Liver (tissue), 9 donors: Measurements from ENCODE around the gene CSNK1G3. TPM values are rescaled to one million over a fixed set of nuclear protein-coding genes. Genes with fewer than 3 reads are reported as not detected.

Experiments
- DNase-seq: peaks from one replicate; pipeline ENCODE4 v3.0.0-alpha.2; 2017; ENCODE audit warnings: low spot score
- H3K27ac ChIP-seq, 2 donors: one replicate each; pipeline ENCODE4 v1.7.0; 2013; ENCODE audit warnings: inconsistent platforms in 2 of 2, low read length in 2 of 2, control low read depth in 1 of 2, low read depth in 1 of 2, mild to moderate bottlenecking in 1 of 2
- H3K27me3 ChIP-seq, 4 donors: one replicate each; pipeline versions ENCODE4 v1.6.1 to v1.7.0; 2013; ENCODE audit warnings: low read length in 3 of 4, inconsistent platforms in 1 of 4, mild to moderate bottlenecking in 1 of 4, moderate library complexity in 1 of 4; ENCODE audit not compliant: control insufficient read depth in 4 of 4, insufficient read depth in 4 of 4
- H3K36me3 ChIP-seq, 4 donors: one replicate each; pipeline versions ENCODE4 v1.6.1 to v1.7.0; 2013; ENCODE audit warnings: low read length in 3 of 4, mild to moderate bottlenecking in 3 of 4, low read depth in 1 of 4, moderate library complexity in 1 of 4; ENCODE audit not compliant: control insufficient read depth in 4 of 4, insufficient read depth in 3 of 4
- H3K4me1 ChIP-seq, 4 donors: one replicate each; pipeline versions ENCODE4 v1.6.1 to v1.7.0; 2013; ENCODE audit warnings: low read length in 3 of 4, mild to moderate bottlenecking in 3 of 4, moderate library complexity in 1 of 4; ENCODE audit not compliant: control insufficient read depth in 4 of 4, insufficient read depth in 4 of 4
- H3K4me3 ChIP-seq, 3 donors: one replicate each; pipeline versions ENCODE4 v1.6.1 to v1.7.0; 2013; ENCODE audit warnings: low read length in 3 of 3, control low read depth in 1 of 3, low read depth in 1 of 3, mild to moderate bottlenecking in 1 of 3
- H3K9ac ChIP-seq, 2 donors: one replicate each; pipeline ENCODE4 v1.7.0; 2013; ENCODE audit warnings: low read length in 2 of 2, mild to moderate bottlenecking in 2 of 2, moderate library complexity in 2 of 2, control low read depth in 1 of 2, low read depth in 1 of 2
- H3K9me3 ChIP-seq, 4 donors: one replicate each; pipeline versions ENCODE4 v1.6.1 to v1.7.0; 2013; ENCODE audit warnings: low read length in 3 of 4; ENCODE audit not compliant: control insufficient read depth in 4 of 4
- ATF3 ChIP-seq: IDR thresholded peaks from 2 replicates; pipeline ENCODE4 v1.6.1; 2016; ENCODE audit warnings: antibody characterized with exemption
- EGR1 ChIP-seq, 2 donors: IDR thresholded peaks; 2 replicates each; pipeline ENCODE4 v1.6.1; 2016 to 2018; ENCODE audit warnings: antibody characterized with exemption in 2 of 2, low read depth in 2 of 2
- FOXA1 ChIP-seq: IDR thresholded peaks from 2 replicates; pipeline ENCODE4 v1.6.1; 2016; ENCODE audit warnings: antibody characterized with exemption
- FOXA2 ChIP-seq: IDR thresholded peaks from 2 replicates; pipeline ENCODE4 v1.6.1; 2016; ENCODE audit warnings: antibody characterized with exemption
- GABPA ChIP-seq, 2 donors: IDR thresholded peaks in 1 of 2; conservative IDR thresholded peaks in 1 of 2; 2 replicates each; pipeline ENCODE4 v1.6.1; 2016; ENCODE audit warnings: antibody characterized with exemption in 2 of 2, mild to moderate bottlenecking in 1 of 2, moderate library complexity in 1 of 2
- HNF4A ChIP-seq, 2 donors: conservative IDR thresholded peaks; 2 replicates each; pipeline ENCODE4 v1.6.1; 2016; ENCODE audit warnings: antibody characterized with exemption in 2 of 2, mild to moderate bottlenecking in 2 of 2
- HNF4G ChIP-seq: IDR thresholded peaks from 2 replicates; pipeline ENCODE4 v1.6.1; 2016; ENCODE audit warnings: antibody characterized with exemption
- JUND ChIP-seq, 2 donors: IDR thresholded peaks; 2 replicates each; pipeline ENCODE4 v1.6.1; 2016; ENCODE audit warnings: antibody characterized with exemption in 2 of 2
- NR2F2 ChIP-seq: IDR thresholded peaks from 2 replicates; pipeline ENCODE4 v1.6.1; 2016; ENCODE audit warnings: antibody characterized with exemption
- RAD21 ChIP-seq, 2 donors: IDR thresholded peaks; 2 replicates each; pipeline ENCODE4 v1.6.1; 2016; ENCODE audit warnings: antibody characterized with exemption in 2 of 2, mild to moderate bottlenecking in 2 of 2
- RXRA ChIP-seq, 2 donors: IDR thresholded peaks; 2 replicates each; pipeline ENCODE4 v1.6.1; 2017 to 2018; ENCODE audit warnings: antibody characterized with exemption in 2 of 2, mild to moderate bottlenecking in 1 of 2
- SP1 ChIP-seq: IDR thresholded peaks from 2 replicates; pipeline ENCODE4 v1.6.1; 2018; ENCODE audit warnings: antibody characterized with exemption, mild to moderate bottlenecking
- TAF1 ChIP-seq: conservative IDR thresholded peaks from 2 replicates; pipeline ENCODE4 v1.6.1; 2016; ENCODE audit warnings: antibody characterized with exemption, mild to moderate bottlenecking
- YY1 ChIP-seq: IDR thresholded peaks from 2 replicates; pipeline ENCODE4 v1.6.1; 2016; ENCODE audit warnings: antibody characterized with exemption, mild to moderate bottlenecking
- WGBS: extraction: QIAGEN DNeasy Blood & Tissue Kit; methylation state at CpG from one replicate; pipeline ENCODE4 v1.1.7; 2013; 5-methylcytosine and 5-hydroxymethylcytosine counted together
- polyA plus RNA-seq, 2 donors: library from polyadenylated mRNA; stranded (reverse) in 1 of 2; unstranded in 1 of 2; fragments of 200-250 nt in 1 of 2; fragments of >200 nt in 1 of 2; fragmentation: Nextera tagmentation in 1 of 2; extraction: Ambion mirVana in 1 of 2; gene quantifications; one replicate each; pipeline versions ENCODE4 v1.2.1 to v1.2.3, GENCODE V29; 2013 to 2015
- total RNA-seq, 2 donors: library from RNA; depleted of rRNA; stranded (reverse); fragments of >200 nt; gene quantifications; one replicate each; pipeline ENCODE4 v1.2.3, GENCODE V29; 2014
- TF ChIP-seq, protein P1 (sequence below): fragments of 150-350 bp; IDR thresholded peaks from 2 replicates; pipeline ENCODE4 v1.5.1; 2017; ENCODE audit warnings: improper control_type of control experiment, low read depth, low read length; ENCODE audit not compliant: missing input control
- TF ChIP-seq, protein P2 (sequence below): IDR thresholded peaks from 2 replicates; pipeline ENCODE4 v1.6.1; 2016; ENCODE audit warnings: antibody characterized with exemption
- TF ChIP-seq, protein P3 (sequence below): IDR thresholded peaks from 2 replicates; pipeline ENCODE4 v1.6.1; 2016; ENCODE audit warnings: antibody characterized with exemption, mild to moderate bottlenecking
- donor health status: healthy.
- donor health status: healthy.
- donor health status: healthy.
- donor health status: healthy.
- donor health status: healthy.

Gene CSNK1G3
- total and polyA plus RNA-seq, 4 donors: 6.8 to 28.9 (median 15.4) TPM

- H3K27ac ChIP-seq: no peak overlapping the region
- no peak overlapping the region for H3K9ac ChIP-seq
- peaks cover 4 to 20% (median 9%) of the 10 kb centered on the region in 4 donors for H3K4me1 ChIP-seq
- no peak overlapping the region for H3K4me3 ChIP-seq
- H3K9me3 ChIP-seq: no peaks in the 10 kb centered on the region
- no peaks in the 10 kb centered on the region for H3K36me3 ChIP-seq
- H3K27me3 ChIP-seq: no peaks in the 10 kb centered on the region
- TF ChIP-seq RAD21 (IDR thresholded peaks at IDR 0.05) (no peak), GABPA (IDR thresholded peaks at IDR 0.05 in 1 of 2, conservative IDR thresholded peaks at IDR 0.05 in 1 of 2) (no peak), HNF4G (no peak), RXRA (IDR thresholded peaks at IDR 0.05) (no peak), FOXA2 (no peak), SP1 (no peak), YY1 (no peak), NR2F2 (no peak), TAF1 (no peak), HNF4A (conservative IDR thresholded peaks at IDR 0.05) (no peak), JUND (IDR thresholded peaks at IDR 0.05) (no peak)
- TF ChIP-seq, protein P1, sequence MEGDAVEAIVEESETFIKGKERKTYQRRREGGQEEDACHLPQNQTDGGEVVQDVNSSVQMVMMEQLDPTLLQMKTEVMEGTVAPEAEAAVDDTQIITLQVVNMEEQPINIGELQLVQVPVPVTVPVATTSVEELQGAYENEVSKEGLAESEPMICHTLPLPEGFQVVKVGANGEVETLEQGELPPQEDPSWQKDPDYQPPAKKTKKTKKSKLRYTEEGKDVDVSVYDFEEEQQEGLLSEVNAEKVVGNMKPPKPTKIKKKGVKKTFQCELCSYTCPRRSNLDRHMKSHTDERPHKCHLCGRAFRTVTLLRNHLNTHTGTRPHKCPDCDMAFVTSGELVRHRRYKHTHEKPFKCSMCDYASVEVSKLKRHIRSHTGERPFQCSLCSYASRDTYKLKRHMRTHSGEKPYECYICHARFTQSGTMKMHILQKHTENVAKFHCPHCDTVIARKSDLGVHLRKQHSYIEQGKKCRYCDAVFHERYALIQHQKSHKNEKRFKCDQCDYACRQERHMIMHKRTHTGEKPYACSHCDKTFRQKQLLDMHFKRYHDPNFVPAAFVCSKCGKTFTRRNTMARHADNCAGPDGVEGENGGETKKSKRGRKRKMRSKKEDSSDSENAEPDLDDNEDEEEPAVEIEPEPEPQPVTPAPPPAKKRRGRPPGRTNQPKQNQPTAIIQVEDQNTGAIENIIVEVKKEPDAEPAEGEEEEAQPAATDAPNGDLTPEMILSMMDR: no peak
- TF ChIP-seq, protein P2, sequence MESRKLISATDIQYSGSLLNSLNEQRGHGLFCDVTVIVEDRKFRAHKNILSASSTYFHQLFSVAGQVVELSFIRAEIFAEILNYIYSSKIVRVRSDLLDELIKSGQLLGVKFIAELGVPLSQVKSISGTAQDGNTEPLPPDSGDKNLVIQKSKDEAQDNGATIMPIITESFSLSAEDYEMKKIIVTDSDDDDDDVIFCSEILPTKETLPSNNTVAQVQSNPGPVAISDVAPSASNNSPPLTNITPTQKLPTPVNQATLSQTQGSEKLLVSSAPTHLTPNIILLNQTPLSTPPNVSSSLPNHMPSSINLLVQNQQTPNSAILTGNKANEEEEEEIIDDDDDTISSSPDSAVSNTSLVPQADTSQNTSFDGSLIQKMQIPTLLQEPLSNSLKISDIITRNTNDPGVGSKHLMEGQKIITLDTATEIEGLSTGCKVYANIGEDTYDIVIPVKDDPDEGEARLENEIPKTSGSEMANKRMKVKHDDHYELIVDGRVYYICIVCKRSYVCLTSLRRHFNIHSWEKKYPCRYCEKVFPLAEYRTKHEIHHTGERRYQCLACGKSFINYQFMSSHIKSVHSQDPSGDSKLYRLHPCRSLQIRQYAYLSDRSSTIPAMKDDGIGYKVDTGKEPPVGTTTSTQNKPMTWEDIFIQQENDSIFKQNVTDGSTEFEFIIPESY: no peak
- no peak for DNase-seq
Measured at GRCh38 chr5:123520677-123521247, 8.8 kb downstream of the CSNK1G3 start.

DNA sequence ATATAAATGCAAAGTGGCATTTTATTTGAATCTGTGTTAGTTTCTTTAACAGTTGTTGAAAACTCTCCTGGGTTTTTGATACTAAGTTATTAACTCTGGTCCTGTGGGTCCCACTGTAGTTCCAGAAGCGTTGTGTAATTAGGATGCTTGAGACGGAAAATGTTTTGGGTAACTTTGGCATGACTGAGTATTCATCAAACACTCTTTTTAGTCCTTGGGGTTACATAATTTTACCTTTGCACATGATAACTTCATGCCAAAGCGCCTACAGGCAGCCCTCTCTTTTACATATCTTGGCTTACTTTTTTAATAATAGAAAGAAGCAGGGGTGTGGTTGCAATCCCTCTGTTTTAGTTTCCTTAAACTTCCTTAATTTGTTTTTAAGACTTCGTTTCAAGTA lies 12.2 kb downstream of the CSNK1G3 start:
- Histone ChIP-seq H3K27ac (no peak overlapping the region), H3K4me3 (no peak overlapping the region), H3K27me3 (no peaks in the 10 kb centered on the region), H3K36me3 (no peaks in the 10 kb centered on the region), H3K9ac (no peak overlapping the region), H3K4me1 (peaks cover 4 to 23% (median 16%) of the 10 kb centered on the region in 4 donors), H3K9me3 (no peaks in the 10 kb centered on the region)
- DNase-seq: no peak
- TF ChIP-seq HNF4A (conservative IDR thresholded peaks at IDR 0.05): peak in 1 of 2 donors; percentile 29
- no peak for TF ChIP-seq RAD21 (IDR thresholded peaks at IDR 0.05)
- WGBS: 43% methylated on average over 4 of the region's 4 CpGs

DNA sequence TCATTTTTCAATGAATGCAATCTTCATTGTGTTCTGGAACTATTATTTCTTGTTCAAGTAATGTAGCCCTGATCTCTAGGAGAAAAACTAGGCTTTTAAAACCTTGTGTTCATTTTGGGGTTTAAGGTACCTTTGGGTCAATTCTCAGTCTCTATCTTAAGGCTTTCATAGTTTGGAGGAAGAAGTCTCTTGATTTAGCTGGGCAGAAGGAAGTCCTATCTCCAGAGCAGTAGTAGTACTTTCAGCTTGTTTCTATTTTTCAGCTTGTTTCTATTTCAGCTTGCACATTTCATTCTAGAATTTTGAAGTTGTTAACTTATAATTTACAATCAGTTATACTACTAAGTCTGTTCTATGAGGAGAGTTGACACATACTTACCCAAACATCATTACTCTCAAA lies 15.2 kb downstream of the CSNK1G3 start:
- Histone ChIP-seq H3K27me3 (no peaks in the 10 kb centered on the region), H3K4me3 (no peak overlapping the region), H3K9ac (no peak overlapping the region), H3K27ac (no peak overlapping the region), H3K9me3 (no peaks in the 10 kb centered on the region), H3K36me3 (no peaks in the 10 kb centered on the region), H3K4me1 (peaks cover 3 to 32% (median 24%) of the 10 kb centered on the region in 4 donors)
- DNase-seq: no peak
- no peak for TF ChIP-seq EGR1 (IDR thresholded peaks at IDR 0.05; ENCODE audit: low read depth in 2 of 2)
- no peak for TF ChIP-seq TAF1
- no peak for TF ChIP-seq FOXA2
- no peak for TF ChIP-seq ATF3
- no peak for TF ChIP-seq SP1
- no peak for TF ChIP-seq FOXA1
- TF ChIP-seq, protein P1: no peak
- TF ChIP-seq, protein P3, sequence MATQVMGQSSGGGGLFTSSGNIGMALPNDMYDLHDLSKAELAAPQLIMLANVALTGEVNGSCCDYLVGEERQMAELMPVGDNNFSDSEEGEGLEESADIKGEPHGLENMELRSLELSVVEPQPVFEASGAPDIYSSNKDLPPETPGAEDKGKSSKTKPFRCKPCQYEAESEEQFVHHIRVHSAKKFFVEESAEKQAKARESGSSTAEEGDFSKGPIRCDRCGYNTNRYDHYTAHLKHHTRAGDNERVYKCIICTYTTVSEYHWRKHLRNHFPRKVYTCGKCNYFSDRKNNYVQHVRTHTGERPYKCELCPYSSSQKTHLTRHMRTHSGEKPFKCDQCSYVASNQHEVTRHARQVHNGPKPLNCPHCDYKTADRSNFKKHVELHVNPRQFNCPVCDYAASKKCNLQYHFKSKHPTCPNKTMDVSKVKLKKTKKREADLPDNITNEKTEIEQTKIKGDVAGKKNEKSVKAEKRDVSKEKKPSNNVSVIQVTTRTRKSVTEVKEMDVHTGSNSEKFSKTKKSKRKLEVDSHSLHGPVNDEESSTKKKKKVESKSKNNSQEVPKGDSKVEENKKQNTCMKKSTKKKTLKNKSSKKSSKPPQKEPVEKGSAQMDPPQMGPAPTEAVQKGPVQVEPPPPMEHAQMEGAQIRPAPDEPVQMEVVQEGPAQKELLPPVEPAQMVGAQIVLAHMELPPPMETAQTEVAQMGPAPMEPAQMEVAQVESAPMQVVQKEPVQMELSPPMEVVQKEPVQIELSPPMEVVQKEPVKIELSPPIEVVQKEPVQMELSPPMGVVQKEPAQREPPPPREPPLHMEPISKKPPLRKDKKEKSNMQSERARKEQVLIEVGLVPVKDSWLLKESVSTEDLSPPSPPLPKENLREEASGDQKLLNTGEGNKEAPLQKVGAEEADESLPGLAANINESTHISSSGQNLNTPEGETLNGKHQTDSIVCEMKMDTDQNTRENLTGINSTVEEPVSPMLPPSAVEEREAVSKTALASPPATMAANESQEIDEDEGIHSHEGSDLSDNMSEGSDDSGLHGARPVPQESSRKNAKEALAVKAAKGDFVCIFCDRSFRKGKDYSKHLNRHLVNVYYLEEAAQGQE: no peak
- no peak for TF ChIP-seq RXRA (IDR thresholded peaks at IDR 0.05)
